H1 (cell line): ENCODE measurements around the gene JUP. TPM values are rescaled to one million over a fixed set of nuclear protein-coding genes. Genes with fewer than 3 reads are reported as not detected.

Source experiments
- ATF2 ChIP-seq: IDR thresholded peaks from 2 replicates; pipeline ENCODE4 v1.6.1; 2012; ENCODE audit warnings: low read length, inconsistent platforms
- POLR2A ChIP-seq, 2 experiments: IDR thresholded peaks; 1 replicate in 1 of 2; 2 replicates in 1 of 2; pipeline ENCODE4 v1.6.1; 2011; ENCODE audit warnings: low read depth in 2 of 2, low read length in 2 of 2, mild to moderate bottlenecking in 2 of 2; ENCODE audit errors: control extremely low read depth in 1 of 2
- SP4 ChIP-seq: IDR thresholded peaks from 2 replicates; pipeline ENCODE4 v1.6.1; 2012; ENCODE audit warnings: low read length, inconsistent platforms
- ZNF274 ChIP-seq: IDR thresholded peaks from 2 replicates; pipeline ENCODE4 v1.7.0; 2012; ENCODE audit warnings: low read length, borderline replicate concordance; ENCODE audit errors: extremely low read depth
- polyA plus RNA-seq, 7 experiments: library from polyadenylated mRNA; depleted of rRNA in 3 of 7; stranded (reverse) in 5 of 7; unstranded in 2 of 7; fragments of >200 nt in 5 of 7; fragments of 200-250 nt in 2 of 7; gene quantifications; 1 replicate in 5 of 7; 2 replicates in 1 of 7; 4 replicates in 1 of 7; pipeline versions ENCODE4 v1.2.1 to v1.2.3, GENCODE V29; 2011 to 2013; ENCODE audit warnings: missing spikeins in 2 of 7, mixed read lengths in 2 of 7
- total RNA-seq: library from RNA; stranded (reverse); fragmentation: NEBNext Ultra II Directional; extraction: Animal tissue kit (Norgen Biotek cat#: 25700); gene quantifications from 2 replicates; pipeline ENCODE4 v1.2.1, GENCODE V29; 2021

The JUP gene
- total and polyA plus RNA-seq, 2 of the 8 experiments (the other 6 are each of a cell fraction or from before 2014, with no cell fraction given): 62.8 to 102 TPM

GRCh38 chr17:41723801-41724475 lies 62.6 kb downstream of the JUP start (continued):
- TF ChIP-seq ZNF274 (no peak), ATF2 (no peak), POLR2A (IDR thresholded peaks at IDR 0.05; ENCODE audit: control extremely low read depth in 1 of 2, low read depth in 2 of 2, low read length in 2 of 2) (no peak), SP4 (no peak)
- TF ChIP-seq, all 59 proteins: peak for 0
